ENCODE results near the gene IQCF5.

DNA sequence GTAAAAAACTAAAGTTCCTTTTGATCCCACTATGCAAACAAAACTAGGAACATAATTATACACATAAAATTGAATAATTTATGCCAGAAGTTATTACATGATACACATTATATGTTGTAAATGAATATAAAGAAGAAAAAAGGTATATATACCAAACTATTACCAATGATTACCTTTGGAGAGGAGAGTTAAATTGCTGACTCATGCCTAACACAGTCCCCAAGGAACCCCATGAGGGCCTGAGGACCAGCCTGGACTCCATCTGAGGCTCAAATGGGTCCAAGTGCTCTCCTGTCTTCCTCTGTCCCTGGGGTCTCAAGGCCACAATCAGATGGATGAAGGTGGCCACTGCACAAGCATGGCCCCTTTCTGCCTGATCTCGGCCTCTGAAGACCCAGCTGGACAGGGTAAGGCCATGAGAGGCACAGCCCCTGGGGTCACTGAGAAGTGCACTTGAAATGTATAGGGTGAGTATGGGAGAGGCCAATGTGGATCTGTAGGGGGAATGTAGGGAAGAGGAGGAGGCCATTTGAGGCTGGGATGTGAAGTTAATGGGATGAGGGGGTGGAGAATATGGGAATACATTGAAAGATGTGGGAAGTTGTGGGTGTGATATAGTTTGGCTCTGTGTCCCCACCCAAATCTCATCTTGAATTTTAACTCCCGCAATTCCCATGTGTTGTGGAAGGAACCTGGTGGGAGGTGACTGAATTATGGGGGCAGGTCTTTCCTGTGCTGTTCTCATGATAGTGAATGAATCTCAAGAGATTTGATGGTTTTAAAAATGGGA lies 28.8 kb upstream of the IQCF5 start:
- TF ChIP-seq, protein P1, sequence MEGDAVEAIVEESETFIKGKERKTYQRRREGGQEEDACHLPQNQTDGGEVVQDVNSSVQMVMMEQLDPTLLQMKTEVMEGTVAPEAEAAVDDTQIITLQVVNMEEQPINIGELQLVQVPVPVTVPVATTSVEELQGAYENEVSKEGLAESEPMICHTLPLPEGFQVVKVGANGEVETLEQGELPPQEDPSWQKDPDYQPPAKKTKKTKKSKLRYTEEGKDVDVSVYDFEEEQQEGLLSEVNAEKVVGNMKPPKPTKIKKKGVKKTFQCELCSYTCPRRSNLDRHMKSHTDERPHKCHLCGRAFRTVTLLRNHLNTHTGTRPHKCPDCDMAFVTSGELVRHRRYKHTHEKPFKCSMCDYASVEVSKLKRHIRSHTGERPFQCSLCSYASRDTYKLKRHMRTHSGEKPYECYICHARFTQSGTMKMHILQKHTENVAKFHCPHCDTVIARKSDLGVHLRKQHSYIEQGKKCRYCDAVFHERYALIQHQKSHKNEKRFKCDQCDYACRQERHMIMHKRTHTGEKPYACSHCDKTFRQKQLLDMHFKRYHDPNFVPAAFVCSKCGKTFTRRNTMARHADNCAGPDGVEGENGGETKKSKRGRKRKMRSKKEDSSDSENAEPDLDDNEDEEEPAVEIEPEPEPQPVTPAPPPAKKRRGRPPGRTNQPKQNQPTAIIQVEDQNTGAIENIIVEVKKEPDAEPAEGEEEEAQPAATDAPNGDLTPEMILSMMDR (conservative IDR thresholded peaks at IDR 0.05 in 1 of 2, IDR thresholded peaks at IDR 0.05 in 1 of 2; ENCODE audit: extremely low read depth in 1 of 2, insufficient read depth in 1 of 2, low read depth in 1 of 2, low read length in 2 of 2), result no peak
- no peak for TF ChIP-seq EZH2 (IDR thresholded peaks at IDR 0.05; ENCODE audit: borderline replicate concordance, low read length)

Measured in mammary epithelial cell (primary cell).